AG10803 (cell line): ENCODE measurements around the gene KRTAP4-8.
"Not testable (repeated sequence)": the region's sequence is repeated elsewhere in the genome, so short reads cannot be mapped to it uniquely, and the experiment has no call there.

Source experiments
- DNase-seq: peaks from one replicate; pipeline ENCODE4 v3.0.0; 2010; ENCODE audit warnings: low read depth
- H3K4me3 ChIP-seq: 2 replicates; pipeline ENCODE4 v1.5.1; 2011; ENCODE audit warnings: mild to moderate bottlenecking, low read length, control low read depth
- TF ChIP-seq, protein P1 (sequence below): conservative IDR thresholded peaks from 2 replicates; pipeline ENCODE4 v1.5.1; 2011; ENCODE audit warnings: mild to moderate bottlenecking, low read length, control low read depth, inconsistent platforms

KRTAP4-8 gene

DNA sequence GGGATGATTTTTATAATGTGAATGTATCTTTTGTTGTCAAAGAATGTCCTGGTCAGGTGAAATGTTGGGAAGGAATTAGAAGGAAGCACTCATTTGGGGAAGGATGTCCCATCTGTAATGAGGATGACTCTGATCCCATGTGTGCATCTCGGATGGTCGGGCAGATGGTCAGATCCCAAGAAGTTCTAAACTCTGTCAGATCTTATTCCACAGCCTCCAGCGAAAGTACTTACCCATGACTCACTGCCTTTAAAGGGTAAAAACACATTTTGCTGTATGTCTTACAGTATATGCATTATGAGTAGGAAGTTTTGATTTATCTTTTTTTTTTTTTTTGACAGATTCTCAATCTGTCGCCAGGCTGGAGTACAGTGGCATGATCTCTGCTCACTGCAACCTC lies 20.8 kb upstream of the KRTAP4-8 start:
- TF ChIP-seq, protein P1, sequence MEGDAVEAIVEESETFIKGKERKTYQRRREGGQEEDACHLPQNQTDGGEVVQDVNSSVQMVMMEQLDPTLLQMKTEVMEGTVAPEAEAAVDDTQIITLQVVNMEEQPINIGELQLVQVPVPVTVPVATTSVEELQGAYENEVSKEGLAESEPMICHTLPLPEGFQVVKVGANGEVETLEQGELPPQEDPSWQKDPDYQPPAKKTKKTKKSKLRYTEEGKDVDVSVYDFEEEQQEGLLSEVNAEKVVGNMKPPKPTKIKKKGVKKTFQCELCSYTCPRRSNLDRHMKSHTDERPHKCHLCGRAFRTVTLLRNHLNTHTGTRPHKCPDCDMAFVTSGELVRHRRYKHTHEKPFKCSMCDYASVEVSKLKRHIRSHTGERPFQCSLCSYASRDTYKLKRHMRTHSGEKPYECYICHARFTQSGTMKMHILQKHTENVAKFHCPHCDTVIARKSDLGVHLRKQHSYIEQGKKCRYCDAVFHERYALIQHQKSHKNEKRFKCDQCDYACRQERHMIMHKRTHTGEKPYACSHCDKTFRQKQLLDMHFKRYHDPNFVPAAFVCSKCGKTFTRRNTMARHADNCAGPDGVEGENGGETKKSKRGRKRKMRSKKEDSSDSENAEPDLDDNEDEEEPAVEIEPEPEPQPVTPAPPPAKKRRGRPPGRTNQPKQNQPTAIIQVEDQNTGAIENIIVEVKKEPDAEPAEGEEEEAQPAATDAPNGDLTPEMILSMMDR: no peak
- H3K4me3 ChIP-seq: no peak overlapping the region
- no peak for DNase-seq

DNA sequence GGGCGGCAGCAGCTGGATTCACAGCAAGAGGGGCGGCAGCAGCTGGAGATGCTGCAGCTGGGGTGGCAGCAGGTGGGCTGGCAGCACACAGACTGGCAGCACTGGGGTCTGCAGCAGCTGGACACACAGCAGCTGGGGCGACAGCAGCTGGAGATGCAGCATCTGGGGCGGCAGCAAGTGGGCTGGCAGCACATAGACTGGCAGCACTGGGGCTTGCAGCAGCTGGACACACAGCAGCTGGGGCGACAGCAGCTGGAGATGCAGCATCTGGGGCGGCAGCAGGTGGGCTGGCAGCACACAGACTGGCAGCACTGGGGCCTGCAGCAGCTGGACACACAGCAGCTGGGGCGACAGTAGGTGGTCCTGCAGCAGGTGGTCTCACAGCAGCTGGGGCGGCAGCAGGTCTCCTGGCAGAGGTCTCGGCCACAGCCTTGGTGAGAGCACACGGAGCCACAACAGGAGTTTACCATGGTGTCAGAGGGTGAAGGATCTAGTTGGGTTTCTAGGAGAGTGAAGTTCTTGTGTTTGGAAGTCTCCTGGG lies 20.0 kb upstream of the KRTAP4-8 start, which contains the start of gene KRTAP4-11:
TSS of gene KRTAP4-11 (minus strand) at position 528 of the 541 bp plus-strand sequence. CDS start at position 470, 58 bp downstream.
- not testable (repeated sequence) for DNase-seq, H3K4me3 ChIP-seq

DNA sequence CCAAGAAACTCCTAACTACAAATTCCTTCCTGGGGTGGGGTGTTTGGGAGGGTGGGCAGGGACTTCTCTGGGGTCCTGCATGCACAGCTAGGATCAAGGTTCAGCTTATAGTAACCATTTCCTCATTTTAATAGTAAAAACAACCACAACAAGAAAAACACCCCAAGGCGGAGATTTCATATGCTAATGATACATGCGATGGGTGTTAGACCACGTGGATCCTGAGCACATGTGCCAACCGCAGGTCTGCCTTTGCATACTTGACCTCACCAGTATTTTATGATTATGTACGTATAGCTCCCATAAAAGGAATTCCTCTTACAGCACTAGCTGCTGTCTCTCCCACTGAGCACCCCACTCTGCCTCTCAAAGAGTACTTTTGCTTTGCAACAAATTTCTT lies 18.4 kb upstream of the KRTAP4-8 start:
- DNase-seq: no peak
- no peak overlapping the region for H3K4me3 ChIP-seq
- TF ChIP-seq, protein P1: no peak

DNA sequence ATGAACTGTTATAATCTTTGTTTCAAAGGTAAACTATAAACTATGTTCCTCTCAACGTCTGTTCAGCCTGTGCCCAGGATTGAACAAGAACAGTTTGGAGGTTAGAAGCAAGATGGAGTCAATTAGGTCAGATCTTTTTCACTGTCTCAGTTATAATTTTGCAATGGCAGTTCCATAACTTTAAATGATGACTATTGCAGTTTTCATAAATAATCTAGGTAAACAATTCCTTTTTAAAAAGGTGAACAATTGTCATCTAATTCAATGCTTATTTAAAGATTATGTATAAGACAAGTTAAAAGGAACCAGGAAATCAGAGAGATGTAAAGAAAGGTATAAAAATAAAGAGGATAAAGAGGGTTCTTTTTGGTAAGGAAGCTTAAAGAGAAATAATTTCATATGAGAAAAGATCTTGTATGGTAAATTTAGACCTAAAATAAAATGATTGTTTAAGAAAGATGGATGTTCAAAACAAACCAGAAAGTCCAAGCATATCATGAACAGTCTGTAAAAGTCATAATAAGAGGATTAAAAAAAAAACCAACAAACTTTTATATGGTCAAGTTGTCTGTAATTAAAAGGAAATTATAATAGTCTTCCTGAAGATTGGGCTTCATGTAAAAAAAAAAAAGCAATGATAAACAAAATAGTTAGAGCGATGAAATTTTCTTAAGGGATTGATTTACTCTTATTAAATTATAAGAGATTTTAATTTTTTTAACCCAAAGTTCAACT lies 13.4 kb upstream of the KRTAP4-8 start:
- H3K4me3 ChIP-seq: no peak overlapping the region
- no peak for DNase-seq
- TF ChIP-seq, protein P1: no peak

DNA sequence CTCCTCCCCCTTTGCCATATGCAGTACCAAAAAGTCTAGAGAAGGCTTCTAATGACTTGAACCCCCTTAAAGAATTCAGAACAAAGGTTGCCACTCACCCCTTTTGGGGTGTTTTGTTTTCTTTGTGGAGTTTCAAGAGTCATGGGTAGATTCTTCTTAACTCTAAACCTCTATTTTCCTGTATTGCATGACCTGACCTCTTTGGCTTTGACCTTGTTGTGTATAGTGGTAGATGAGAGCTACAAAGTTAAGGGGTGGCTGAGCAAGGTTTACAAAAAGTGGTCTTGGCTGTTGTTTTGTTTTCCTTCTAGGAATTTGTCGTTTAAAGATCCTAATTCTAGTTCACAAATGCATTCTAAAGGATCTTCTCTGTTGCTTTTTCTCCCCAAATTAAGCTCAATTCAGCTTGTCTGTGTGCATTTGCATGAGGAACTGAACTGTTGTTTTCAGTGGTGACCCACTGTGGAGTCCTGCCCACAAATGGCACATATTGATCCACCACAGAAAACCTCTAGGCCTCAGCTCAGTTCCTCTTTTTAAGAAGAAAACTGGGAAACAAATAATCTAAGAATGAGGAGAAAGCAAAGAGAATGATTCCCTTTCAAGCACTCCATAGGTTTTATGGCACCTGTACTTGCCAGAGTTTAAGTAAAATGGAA lies 10.9 kb upstream of the KRTAP4-8 start:
- H3K4me3 ChIP-seq: peak overlapping the region; percentile 30
- not testable (repeated sequence) for DNase-seq

DNA sequence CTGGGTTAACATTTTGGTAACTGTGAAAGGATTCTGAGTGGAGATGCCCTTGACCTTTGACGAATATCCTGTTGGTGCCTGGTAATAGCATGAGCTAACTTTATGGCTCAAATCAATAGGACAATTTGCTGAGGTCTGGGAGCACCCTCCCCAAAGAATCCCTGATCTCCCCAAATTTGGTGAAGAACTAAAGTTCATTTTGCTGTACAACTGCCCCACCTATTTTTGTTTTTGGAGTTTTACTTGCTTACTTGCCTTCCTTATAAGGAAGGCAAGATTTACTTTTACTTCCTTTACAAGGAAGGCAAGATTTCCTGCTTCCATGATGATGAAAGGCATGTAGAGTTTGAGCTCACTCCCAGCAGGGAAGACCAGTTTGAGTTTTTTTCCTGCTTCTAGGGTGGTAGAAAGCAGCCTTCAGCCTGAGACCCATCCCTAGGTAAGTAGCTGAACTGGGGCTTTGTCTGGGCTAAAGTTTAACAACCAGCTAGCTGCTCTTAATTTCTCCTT lies 10.1 kb upstream of the KRTAP4-8 start:
- DNase-seq: peak; percentile 34
- TF ChIP-seq, protein P1: no peak
- peak overlapping the region; percentile 30 for H3K4me3 ChIP-seq

DNA sequence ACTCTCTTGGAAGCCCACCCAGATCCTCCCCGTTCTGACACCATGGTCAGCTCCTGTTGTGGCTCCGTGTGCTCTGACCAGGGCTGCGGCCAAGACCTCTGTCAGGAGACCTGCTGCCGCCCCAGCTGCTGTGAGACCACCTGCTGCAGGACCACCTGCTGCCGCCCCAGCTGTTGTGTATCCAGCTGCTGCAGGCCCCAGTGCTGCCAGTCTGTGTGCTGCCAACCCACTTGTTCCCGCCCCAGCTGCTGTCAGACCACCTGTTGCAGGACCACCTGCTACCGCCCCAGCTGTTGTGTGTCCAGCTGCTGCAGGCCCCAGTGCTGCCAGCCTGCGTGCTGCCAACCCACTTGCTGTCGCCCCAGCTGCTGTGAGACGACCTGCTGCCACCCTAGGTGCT lies 7.4 kb upstream of the KRTAP4-8 start, which contains the start of gene KRTAP4-9:
TSS of gene KRTAP4-9 (plus strand) at position 43 of the 400 bp plus-strand sequence. CDS start at position 43, 0 bp downstream.
- not testable (repeated sequence) for H3K4me3 ChIP-seq, DNase-seq

DNA sequence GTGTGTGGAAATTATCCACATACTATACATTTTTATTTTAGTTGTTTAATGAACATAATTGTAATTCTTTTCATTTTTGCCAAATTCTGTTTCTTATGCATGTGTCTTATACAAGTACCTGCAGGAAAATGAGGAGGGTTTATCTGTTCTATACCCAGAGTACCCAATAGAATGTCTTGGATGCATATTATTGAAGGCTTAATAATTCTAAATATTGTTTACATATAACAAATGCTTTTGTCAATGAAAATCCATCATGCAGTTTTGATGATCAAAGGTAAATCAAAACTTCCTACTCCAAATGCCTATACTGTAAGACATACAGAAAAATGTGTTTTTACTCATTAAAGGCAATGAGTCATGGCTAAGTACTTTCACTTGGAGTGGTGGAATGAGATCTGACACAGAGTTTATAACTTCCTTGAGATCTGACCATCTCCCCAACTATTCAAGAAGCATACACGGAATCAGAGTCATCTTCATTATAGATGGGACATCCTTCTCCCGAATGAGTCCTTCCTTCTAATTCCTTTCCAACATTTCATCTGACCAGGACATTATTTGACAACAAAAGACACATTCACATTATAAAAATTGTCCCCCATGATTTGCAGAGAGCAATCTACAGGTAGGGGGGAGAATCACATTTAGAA lies 6.6 kb upstream of the KRTAP4-8 start:
- peak; percentile 63 for DNase-seq
- H3K4me3 ChIP-seq: not testable (repeated sequence)

DNA sequence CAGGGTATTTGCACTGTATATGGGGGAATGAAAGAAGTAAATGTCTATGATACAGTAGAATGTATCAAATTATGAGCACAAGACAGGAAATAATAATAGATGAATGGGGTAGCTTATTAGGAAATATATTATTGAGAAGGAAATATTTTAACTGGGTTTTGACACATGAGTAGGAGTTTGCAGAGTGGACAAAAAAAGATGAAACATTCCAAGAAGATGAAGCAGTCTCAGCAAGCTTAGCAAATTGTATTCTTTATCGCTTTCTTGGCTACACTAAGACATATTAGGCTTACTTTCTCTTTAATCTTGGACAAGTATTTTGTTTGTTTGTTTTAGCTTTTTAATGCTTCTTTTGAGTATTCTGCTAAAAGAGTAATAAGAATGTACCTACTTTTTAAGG lies 6.0 kb upstream of the KRTAP4-8 start:
- no peak for DNase-seq
- H3K4me3 ChIP-seq: no peak overlapping the region
- TF ChIP-seq, protein P1: no peak
